Kidney (tissue), 14 donors: ENCODE results near the gene ENTPD6. TPM values are rescaled to one million over a fixed set of nuclear protein-coding genes. Genes with fewer than 3 reads are reported as not detected.
"Not testable (repeated sequence)": the region's sequence is repeated elsewhere in the genome, so short reads cannot be mapped to it uniquely, and the experiment has no call there.

Source experiments
- DNase-seq, 5 donors: peaks; one replicate each; pipeline ENCODE4 v3.0.0-alpha.2; 2013 to 2020
- FAIRE-seq: peaks from 2 replicates; lab custom pipeline; 2012; peaks lifted over from hg19 to GRCh38; lab: Jason Lieb, UNC
- H3K27ac ChIP-seq, 2 donors: one replicate each; pipeline ENCODE4 v1.7.0; 2013; ENCODE audit warnings: low read depth in 2 of 2, low read length in 2 of 2, inconsistent platforms in 1 of 2
- H3K27me3 ChIP-seq: one replicate; pipeline ENCODE4 v1.7.1; 2013; ENCODE audit warnings: low read length, inconsistent platforms; ENCODE audit not compliant: control insufficient read depth, insufficient read depth
- H3K36me3 ChIP-seq, 3 donors: one replicate each; pipeline versions ENCODE4 v1.7.0 to v1.7.1; 2013; ENCODE audit warnings: low read length in 3 of 3, control low read depth in 1 of 3, inconsistent platforms in 1 of 3; ENCODE audit not compliant: insufficient read depth in 3 of 3, control insufficient read depth in 2 of 3
- H3K4me1 ChIP-seq, 3 donors: one replicate each; pipeline versions ENCODE4 v1.7.0 to v1.7.1; 2013; ENCODE audit warnings: low read length in 3 of 3, inconsistent platforms in 1 of 3, low read depth in 1 of 3; ENCODE audit not compliant: control insufficient read depth in 2 of 3, insufficient read depth in 2 of 3
- H3K4me3 ChIP-seq, 3 donors: one replicate each; pipeline versions ENCODE4 v1.7.0 to v1.8.1; 2013; ENCODE audit warnings: low read length in 3 of 3, control low read depth in 1 of 3, inconsistent platforms in 1 of 3
- H3K9ac ChIP-seq, 3 donors: one replicate each; pipeline versions ENCODE4 v1.7.0 to v1.7.1; 2013; ENCODE audit warnings: low read length in 3 of 3, control low read depth in 1 of 3, inconsistent platforms in 1 of 3
- H3K9me3 ChIP-seq, 3 donors: one replicate each; pipeline versions ENCODE4 v1.7.0 to v1.7.1; 2013; ENCODE audit warnings: low read length in 3 of 3, control low read depth in 1 of 3, inconsistent platforms in 1 of 3; ENCODE audit not compliant: control insufficient read depth in 2 of 3, insufficient read depth in 1 of 3
- CTCF ChIP-seq: IDR thresholded peaks from 3 replicates; pipeline ENCODE4 v1.5.1; 2012; ENCODE audit warnings: mild to moderate bottlenecking, moderate library complexity, borderline replicate concordance; ENCODE audit not compliant: insufficient read depth; ENCODE audit errors: extremely low read depth
- intact Hi-C: fragments of 100-400 bp; cut with DNase I; formaldehyde crosslinking; loops from one replicate; pipeline ENCODE4 v1.11.1; 2022
- polyA plus RNA-seq: library from polyadenylated mRNA; stranded (reverse); fragments of 350-450 nt; fragmentation: Illumina TruSeq; extraction: RNeasy Lipid Tissue Mini Kit (QIAGEN cat#74804); gene quantifications from one replicate; pipeline ENCODE4 v1.2.3, GENCODE V29; 2014; ENCODE audit warnings: low read depth, low replicate concordance; ENCODE audit not compliant: insufficient read depth
- total RNA-seq: library from RNA; stranded (reverse); fragmentation: NEBNext Ultra II Directional; extraction: Animal tissue kit (Norgen Biotek cat#: 25700); gene quantifications from one replicate; pipeline ENCODE4 v1.2.1, GENCODE V29; 2021
- donor health status: control.
- donor health status: control.
- donor health status: control.
- donor health status: control.
- donor health status: control.
- donor health status: DM: yes; HTN: yes; CAD: no.
- donor health status: Normal renal cell carcinoma (clear cell type).

ENTPD6 gene
- total and polyA plus RNA-seq, 2 donors from 2014 or later = 59.0 to 95.7 TPM

GRCh38 chr20:25239387-25240370 is 44.2 kb downstream of the ENTPD6 start:
- Histone ChIP-seq H3K4me3 (no peak overlapping the region), H3K27me3 (no peaks in the 10 kb centered on the region), H3K4me1 (peaks cover 2 to 3% (median 3%) of the 10 kb centered on the region in 3 donors), H3K27ac (no peak overlapping the region), H3K36me3 (no peaks in the 10 kb centered on the region), H3K9me3 (no peaks in the 10 kb centered on the region), H3K9ac (no peak overlapping the region)
- DNase-seq = no peak
- FAIRE-seq = no peak
- no peak for TF ChIP-seq CTCF
- intact Hi-C loops = no loop called here

GRCh38 chr20:25240851-25241658 is 45.5 kb downstream of the ENTPD6 start:
- H3K9me3 ChIP-seq, intact Hi-C loops, DNase-seq, H3K27ac ChIP-seq, H3K4me3 ChIP-seq, FAIRE-seq, H3K36me3 ChIP-seq, H3K9ac ChIP-seq, H3K4me1 ChIP-seq, H3K27me3 ChIP-seq: not testable (repeated sequence)

- H3K27ac ChIP-seq, FAIRE-seq, H3K4me1 ChIP-seq, H3K4me3 ChIP-seq, H3K36me3 ChIP-seq, H3K9me3 ChIP-seq, DNase-seq, H3K9ac ChIP-seq, intact Hi-C loops, H3K27me3 ChIP-seq: not testable (repeated sequence)
Observed at GRCh38 chr20:25241659-25241955, 46.1 kb downstream of the ENTPD6 start.

- Histone ChIP-seq H3K27me3 (no peaks in the 10 kb centered on the region), H3K4me3 (no peak overlapping the region), H3K36me3 (no peaks in the 10 kb centered on the region), H3K4me1 (peaks cover 0 to 5% (median 0%) of the 10 kb centered on the region in 3 donors), H3K9me3 (no peaks in the 10 kb centered on the region), H3K9ac (no peak overlapping the region), H3K27ac (no peak overlapping the region)
- TF ChIP-seq CTCF = no peak
- FAIRE-seq (no peak), DNase-seq (no peak)
- intact Hi-C loops = no loop called here
Observed at GRCh38 chr20:25242231-25242630, 46.7 kb downstream of the ENTPD6 start.
